Retinal pigment epithelial cell (primary cell): ENCODE measurements around the gene FERMT1.

Experiments used
- DNase-seq: peaks from one replicate; pipeline ENCODE4 v3.0.0-alpha.2; 2010; ENCODE audit warnings: low read depth
- H3K4me3 ChIP-seq: 2 replicates; pipeline ENCODE4 v1.5.1; 2011; ENCODE audit warnings: mild to moderate bottlenecking, low read length, control low read depth, moderate library complexity
- CTCF ChIP-seq: conservative IDR thresholded peaks from 2 replicates; pipeline ENCODE4 v1.5.1; 2011; ENCODE audit warnings: low read depth, low read length, control low read depth, inconsistent platforms

The FERMT1 gene

GRCh38 chr20:6070829-6071695 lies 51.8 kb downstream of the FERMT1 start:
- TF ChIP-seq CTCF: no peak
- H3K4me3 ChIP-seq: no peak overlapping the region
- DNase-seq: no peak

- DNase-seq: no peak
- TF ChIP-seq CTCF: no peak
- H3K4me3 ChIP-seq: no peak overlapping the region
These were observed 53.2 kb downstream of the FERMT1 start for GRCh38 chr20:6069669-6070068.

GRCh38 chr20:6067763-6068318 lies 55.0 kb downstream of the FERMT1 start:
- no peak overlapping the region for H3K4me3 ChIP-seq
- no peak for TF ChIP-seq CTCF
- DNase-seq: no peak

- H3K4me3 ChIP-seq: no peak overlapping the region
- TF ChIP-seq CTCF: no peak
- DNase-seq: no peak
These were observed 56.2 kb downstream of the FERMT1 start for GRCh38 chr20:6066582-6066981.

GRCh38 chr20:6061544-6061943 lies 61.3 kb downstream of the FERMT1 start:
- no peak for TF ChIP-seq CTCF
- no peak for DNase-seq
- H3K4me3 ChIP-seq: no peak overlapping the region

- no peak for DNase-seq
- no peak overlapping the region for H3K4me3 ChIP-seq
- no peak for TF ChIP-seq CTCF
These were observed 62.6 kb downstream of the FERMT1 start for GRCh38 chr20:6060213-6060612.

- no peak for TF ChIP-seq CTCF
- no peak overlapping the region for H3K4me3 ChIP-seq
- no peak for DNase-seq
These were observed 64.0 kb downstream of the FERMT1 start for GRCh38 chr20:6058684-6059295.
